ENCODE data around the gene ZNF75A.

DNA sequence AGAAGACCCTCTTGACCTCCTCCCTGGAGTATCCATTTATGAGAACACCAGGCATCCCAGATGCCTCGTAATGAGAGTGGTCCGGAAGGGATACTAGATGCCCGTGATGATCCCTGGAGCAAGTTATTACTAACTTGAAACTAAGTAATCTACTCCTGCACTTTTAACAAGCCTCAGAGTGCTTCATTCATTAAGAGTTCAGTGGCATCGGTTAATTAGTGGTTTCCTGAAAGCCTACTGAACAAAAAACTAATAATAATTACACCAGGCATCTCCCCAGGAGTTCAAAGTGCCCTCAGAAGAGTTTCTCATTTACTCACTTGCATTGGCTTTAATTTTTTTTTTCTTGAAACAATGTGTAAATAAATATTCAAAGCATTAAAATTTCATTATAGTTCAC lies 22.2 kb downstream of the ZNF75A start:
- TF ChIP-seq, protein P1, sequence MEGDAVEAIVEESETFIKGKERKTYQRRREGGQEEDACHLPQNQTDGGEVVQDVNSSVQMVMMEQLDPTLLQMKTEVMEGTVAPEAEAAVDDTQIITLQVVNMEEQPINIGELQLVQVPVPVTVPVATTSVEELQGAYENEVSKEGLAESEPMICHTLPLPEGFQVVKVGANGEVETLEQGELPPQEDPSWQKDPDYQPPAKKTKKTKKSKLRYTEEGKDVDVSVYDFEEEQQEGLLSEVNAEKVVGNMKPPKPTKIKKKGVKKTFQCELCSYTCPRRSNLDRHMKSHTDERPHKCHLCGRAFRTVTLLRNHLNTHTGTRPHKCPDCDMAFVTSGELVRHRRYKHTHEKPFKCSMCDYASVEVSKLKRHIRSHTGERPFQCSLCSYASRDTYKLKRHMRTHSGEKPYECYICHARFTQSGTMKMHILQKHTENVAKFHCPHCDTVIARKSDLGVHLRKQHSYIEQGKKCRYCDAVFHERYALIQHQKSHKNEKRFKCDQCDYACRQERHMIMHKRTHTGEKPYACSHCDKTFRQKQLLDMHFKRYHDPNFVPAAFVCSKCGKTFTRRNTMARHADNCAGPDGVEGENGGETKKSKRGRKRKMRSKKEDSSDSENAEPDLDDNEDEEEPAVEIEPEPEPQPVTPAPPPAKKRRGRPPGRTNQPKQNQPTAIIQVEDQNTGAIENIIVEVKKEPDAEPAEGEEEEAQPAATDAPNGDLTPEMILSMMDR (conservative IDR thresholded peaks at IDR 0.05; ENCODE audit: low read depth, low read length) = no peak
- TF ChIP-seq EZH2 (IDR thresholded peaks at IDR 0.05; ENCODE audit: low read length, unreplicated experiment) = no peak
